Adrenal gland (tissue), 12 donors: Measurements from ENCODE around the gene ARHGEF16. TPM values are rescaled to one million over a fixed set of nuclear protein-coding genes. Genes with fewer than 3 reads are reported as not detected.
A peak's percentile ranks its signal among the peaks of the same experiment; 100 is the strongest.

Experiments
- DNase-seq, 7 donors: peaks; one replicate each; pipeline ENCODE4 v3.0.0-alpha.2; 2019 to 2020
- H3K27ac ChIP-seq, 5 donors: fragments of 200-600 bp; sonication (generic) in 4 of 5; 1 replicate in 3 of 5; 2 replicates in 2 of 5; pipeline versions ENCODE4 v1.5.1 to v1.8.0; 2016 to 2020; ENCODE audit warnings: mild to moderate bottlenecking in 1 of 5
- H3K27me3 ChIP-seq: fragments of 200-600 bp; 2 replicates; pipeline ENCODE4 v1.8.0; 2021
- H3K36me3 ChIP-seq, 2 donors: fragments of 200-600 bp; replicated peaks in 1 of 2; 1 replicate in 1 of 2; 2 replicates in 1 of 2; pipeline versions ENCODE4 v1.5.1 to v1.8.0; 2018 to 2022
- H3K4me1 ChIP-seq, 2 donors: fragments of 200-600 bp; replicated peaks in 1 of 2; 1 replicate in 1 of 2; 2 replicates in 1 of 2; pipeline versions ENCODE4 v1.5.1 to v1.8.0; 2018 to 2021
- H3K4me3 ChIP-seq, 4 donors: fragments of 200-600 bp; sonication (generic) in 3 of 4; one replicate each; pipeline ENCODE4 v1.5.1; 2016 to 2018
- H3K9me3 ChIP-seq, 3 donors: fragments of 200-600 bp; sonication (generic) in 1 of 3; replicated peaks in 1 of 3; 1 replicate in 2 of 3; 2 replicates in 1 of 3; pipeline versions ENCODE4 v1.5.1 to v1.8.0; 2016 to 2021
- POLR2A ChIP-seq, 2 donors: fragments of 450-650 bp; IDR thresholded peaks; one replicate each; pipeline ENCODE4 v1.6.1; 2017; ENCODE audit warnings: antibody characterized with exemption in 2 of 2, mild to moderate bottlenecking in 2 of 2, moderate library complexity in 1 of 2
- WGBS, 4 donors: extraction: QIAGEN DNeasy Blood & Tissue Kit in 2 of 4; methylation state at CpG; one replicate each; pipeline versions ENCODE4 v1.1.5 to v1.1.7; 2013 to 2017; 5-methylcytosine and 5-hydroxymethylcytosine counted together
- intact Hi-C, 2 donors: fragments of 100-400 bp; cut with DNase I; formaldehyde crosslinking; loops; one replicate each; pipeline versions ENCODE4 v1.14.1 to v1.15.0; 2022 to 2023
- polyA plus RNA-seq, 3 donors: library from polyadenylated mRNA; stranded (reverse); fragments of 200-250 nt in 2 of 3; fragments of 350-450 nt in 1 of 3; fragmentation: Illumina TruSeq in 1 of 3; extraction: RNeasy Lipid Tissue Mini Kit (QIAGEN cat#74804) in 1 of 3; gene quantifications; one replicate each; pipeline ENCODE4 v1.2.3, GENCODE V29; 2013 to 2014
- total RNA-seq, 9 donors: library from RNA; depleted of rRNA in 4 of 9; stranded (reverse); fragments of >200 nt in 4 of 9; fragments of 120-200 nt in 1 of 9; fragmentation: NEBNext Ultra II Directional in 1 of 9; extraction: Animal tissue kit (Norgen Biotek cat#: 25700) in 1 of 9; gene quantifications; one replicate each; pipeline versions ENCODE4 v1.1.0 to v1.2.4, GENCODE V29; 2013 to 2023
- TF ChIP-seq, protein P1 (sequence below), 6 experiments: fragments of 450-650 bp in 4 of 6; fragments of 200-600 bp in 2 of 6; sonication (generic) in 1 of 6; IDR thresholded peaks; 1 replicate in 5 of 6; 2 replicates in 1 of 6; pipeline versions ENCODE4 v1.5.1 to v1.8.0; 2016 to 2021; ENCODE audit warnings: antibody characterized with exemption in 6 of 6, mild to moderate bottlenecking in 2 of 6, moderate library complexity in 1 of 6
- donor health status: healthy with polysubstance abuse.
- donor health status: Bipolar disorder and iron deficiency.
- donor health status: DM: yes; HTN: yes; CAD: no.
- donor health status: DM: no; HTN: no; CAD: no.
- donor health status: DM: no; HTN: no; CAD: no.
- donor health status: DM: yes; HTN: yes; CAD: no.

ARHGEF16 gene
- total and polyA plus RNA-seq, 12 donors, result 0.11 to 3.1 (median 0.83) TPM

DNA sequence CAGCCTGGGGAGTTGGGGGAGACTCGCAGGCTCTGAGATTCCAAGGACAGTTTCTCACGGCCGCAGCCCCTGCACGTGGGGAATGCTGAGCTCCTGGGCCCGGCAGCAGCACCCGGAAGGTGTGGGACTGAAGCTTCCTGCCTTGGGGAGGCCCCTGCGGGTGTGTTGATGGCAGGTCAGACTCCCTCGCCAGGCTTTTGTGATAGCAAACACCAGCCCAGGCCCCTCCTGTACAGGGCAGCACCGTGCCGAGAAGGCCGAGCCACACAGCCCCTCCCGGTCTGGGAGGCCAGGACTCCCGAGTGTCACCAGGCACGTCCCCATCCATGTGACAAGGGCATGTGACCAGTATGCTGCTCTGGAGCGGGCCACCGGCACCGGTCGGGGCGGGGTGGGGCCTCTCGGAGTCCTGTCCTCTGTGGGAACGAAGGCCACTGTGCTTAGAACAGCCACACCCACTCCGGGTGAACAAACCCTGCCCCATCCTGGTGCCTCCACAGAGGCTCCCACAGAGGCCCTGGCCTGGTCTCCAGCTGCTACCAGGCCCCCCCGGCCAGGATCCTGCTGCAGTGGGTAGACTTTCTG, 31.1 kb upstream of the ARHGEF16 start:
- Histone ChIP-seq H3K4me3 (no peak overlapping the region), H3K36me3 (no peaks in the 10 kb centered on the region), H3K27me3 (no peaks in the 10 kb centered on the region), H3K4me1 (no peaks in the 10 kb centered on the region), H3K9me3 (no peaks in the 10 kb centered on the region), H3K27ac (no peak overlapping the region)
- 40 to 66% (median 60%) methylated on average over 2 to 23 of the region's 23 CpGs for WGBS, 4 donors
- peak in 1 of 7 donors; percentile 12 for DNase-seq
- intact Hi-C loops, result loop anchor here in 1 of 2 donors (10.0 kb wide), 2 partner anchors 599 to 999 kb away; no protein-coding TSS in a partner anchor
- TF ChIP-seq, protein P1, sequence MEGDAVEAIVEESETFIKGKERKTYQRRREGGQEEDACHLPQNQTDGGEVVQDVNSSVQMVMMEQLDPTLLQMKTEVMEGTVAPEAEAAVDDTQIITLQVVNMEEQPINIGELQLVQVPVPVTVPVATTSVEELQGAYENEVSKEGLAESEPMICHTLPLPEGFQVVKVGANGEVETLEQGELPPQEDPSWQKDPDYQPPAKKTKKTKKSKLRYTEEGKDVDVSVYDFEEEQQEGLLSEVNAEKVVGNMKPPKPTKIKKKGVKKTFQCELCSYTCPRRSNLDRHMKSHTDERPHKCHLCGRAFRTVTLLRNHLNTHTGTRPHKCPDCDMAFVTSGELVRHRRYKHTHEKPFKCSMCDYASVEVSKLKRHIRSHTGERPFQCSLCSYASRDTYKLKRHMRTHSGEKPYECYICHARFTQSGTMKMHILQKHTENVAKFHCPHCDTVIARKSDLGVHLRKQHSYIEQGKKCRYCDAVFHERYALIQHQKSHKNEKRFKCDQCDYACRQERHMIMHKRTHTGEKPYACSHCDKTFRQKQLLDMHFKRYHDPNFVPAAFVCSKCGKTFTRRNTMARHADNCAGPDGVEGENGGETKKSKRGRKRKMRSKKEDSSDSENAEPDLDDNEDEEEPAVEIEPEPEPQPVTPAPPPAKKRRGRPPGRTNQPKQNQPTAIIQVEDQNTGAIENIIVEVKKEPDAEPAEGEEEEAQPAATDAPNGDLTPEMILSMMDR (IDR thresholded peaks at IDR 0.05), result no peak
- no peak for TF ChIP-seq POLR2A (IDR thresholded peaks at IDR 0.05)

DNA sequence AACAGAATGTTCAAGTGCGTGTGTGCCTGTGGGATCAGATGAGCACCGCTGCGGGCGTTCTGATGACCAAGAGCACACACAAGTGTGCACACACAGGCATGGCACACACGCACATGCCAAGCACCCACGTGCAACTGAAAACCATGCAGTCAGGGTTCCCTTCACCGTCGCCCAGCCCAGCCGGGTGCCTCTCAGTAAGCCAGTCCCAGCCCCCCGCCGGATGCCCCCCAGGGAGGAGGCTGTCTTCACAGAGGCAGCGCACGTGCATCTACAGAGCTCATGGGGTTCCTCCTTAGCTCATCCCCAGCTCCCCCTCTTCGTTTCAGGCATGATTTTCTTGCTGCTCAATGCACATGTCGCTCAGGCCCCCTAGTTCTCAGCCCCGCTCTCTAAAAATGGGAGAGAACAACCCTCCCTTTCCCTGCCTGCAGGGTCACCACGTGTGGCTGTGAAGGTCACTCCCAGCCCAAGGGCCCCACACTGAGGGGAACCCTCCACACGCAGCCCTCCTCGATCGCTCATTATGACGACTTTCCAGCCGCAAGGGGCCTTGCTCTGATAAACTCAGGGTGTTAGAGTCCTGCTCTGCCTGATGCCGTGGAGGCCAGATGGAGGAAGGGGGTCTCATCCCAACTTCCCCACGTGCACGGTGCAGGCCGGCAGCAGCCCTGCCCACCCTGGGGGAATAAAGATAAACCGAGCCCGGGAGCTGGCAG, 30.4 kb upstream of the ARHGEF16 start:
- intact Hi-C loops, result loop anchor here in 1 of 2 donors (1.0 to 10.0 kb wide), 3 partner anchors 412 to 999 kb away; no protein-coding TSS in a partner anchor
- DNase-seq, result no peak
- Histone ChIP-seq H3K9me3 (no peaks in the 10 kb centered on the region), H3K4me1 (no peaks in the 10 kb centered on the region), H3K27ac (no peak overlapping the region), H3K36me3 (no peaks in the 10 kb centered on the region), H3K4me3 (no peak overlapping the region), H3K27me3 (no peaks in the 10 kb centered on the region)
- WGBS, 4 donors, result 43 to 78% (median 61%) methylated on average over 17 to 28 of the region's 28 CpGs
- TF ChIP-seq, protein P1 (IDR thresholded peaks at IDR 0.05), result no peak
- no peak for TF ChIP-seq POLR2A (IDR thresholded peaks at IDR 0.05)

DNA sequence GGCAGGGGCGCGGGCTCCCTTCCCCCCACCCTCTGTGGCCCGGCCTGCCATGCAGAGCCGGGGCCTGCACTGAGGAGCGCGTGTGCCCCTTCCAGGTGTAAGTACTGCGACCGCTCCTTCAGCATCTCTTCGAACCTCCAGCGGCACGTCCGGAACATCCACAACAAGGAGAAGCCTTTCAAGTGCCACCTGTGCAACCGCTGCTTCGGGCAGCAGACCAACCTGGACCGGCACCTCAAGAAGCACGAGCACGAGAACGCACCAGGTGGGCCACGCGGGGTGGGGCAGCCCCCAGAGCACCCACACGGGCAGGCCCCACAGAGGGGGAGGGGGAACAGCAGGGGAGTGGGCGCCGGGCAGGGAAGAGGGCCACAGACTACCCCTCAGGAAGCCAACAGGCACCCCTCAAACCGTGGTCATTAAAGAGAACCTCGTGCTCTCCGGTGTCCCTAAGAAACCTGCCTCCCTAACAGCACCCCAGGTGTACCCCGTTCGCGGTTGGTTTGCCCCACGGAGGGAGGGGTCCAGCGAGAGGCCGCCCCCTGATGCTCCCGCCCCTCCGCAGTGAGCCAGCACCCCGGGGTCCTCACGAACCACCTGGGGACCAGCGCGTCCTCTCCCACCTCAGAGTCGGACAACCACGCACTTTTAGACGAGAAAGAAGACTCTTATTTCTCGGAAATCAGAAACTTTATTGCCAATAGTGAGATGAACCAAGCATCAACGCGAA, 28.8 kb upstream of the ARHGEF16 start:
- no peak for DNase-seq
- intact Hi-C loops, result loop anchor here in 1 of 2 donors (10.0 kb wide), 2 partner anchors 601 to 1001 kb away; no protein-coding TSS in a partner anchor

More for the DNA sequence above, 28.8 kb upstream of the ARHGEF16 start:
- H3K27me3 ChIP-seq, result no peaks in the 10 kb centered on the region
- no peaks in the 10 kb centered on the region for H3K36me3 ChIP-seq
- TF ChIP-seq POLR2A (IDR thresholded peaks at IDR 0.05), result no peak
- TF ChIP-seq, protein P1 (IDR thresholded peaks at IDR 0.05), result no peak
- no peak overlapping the region for H3K4me3 ChIP-seq
- no peak overlapping the region for H3K27ac ChIP-seq
- H3K9me3 ChIP-seq, result no peaks in the 10 kb centered on the region
- no peaks in the 10 kb centered on the region for H3K4me1 ChIP-seq
- 82 to 91% (median 86%) methylated on average over 31 to 44 of the region's 44 CpGs for WGBS, 4 donors
